Measurements from ENCODE around the gene GPSM3.

Gene GPSM3

GRCh38 chr6:32156891-32157290 lies 35.6 kb downstream of the GPSM3 start:
- no peak for TF ChIP-seq ZFX (IDR thresholded peaks at IDR 0.05; ENCODE audit: borderline replicate concordance)
- TF ChIP-seq CTCF (IDR thresholded peaks at IDR 0.05) = no peak
- H3K27ac ChIP-seq = no peak overlapping the region

- peak overlapping the region; percentile 86 for H3K27ac ChIP-seq
Measured at GRCh38 chr6:32154514-32155161, 37.8 kb downstream of the GPSM3 start.

GRCh38 chr6:32153564-32154513 lies 38.6 kb downstream of the GPSM3 start, which contains the start of gene PPT2:
Gene PPT2 (plus strand): TSS chr6:32154141. CDS start chr6:32154595, 454 bp downstream.
- peak within 1 kb of the TSS; percentile 86 for H3K27ac ChIP-seq
- no peak for TF ChIP-seq ZFX (IDR thresholded peaks at IDR 0.05; ENCODE audit: borderline replicate concordance)
- TF ChIP-seq CTCF (IDR thresholded peaks at IDR 0.05) = no peak

More at GRCh38 chr6:32154514-32155161, 37.8 kb downstream of the GPSM3 start:
- TF ChIP-seq ZFX (IDR thresholded peaks at IDR 0.05; ENCODE audit: borderline replicate concordance) (no peak), CTCF (IDR thresholded peaks at IDR 0.05) (peak; percentile 83)

- peak overlapping the region; percentile 86 for H3K27ac ChIP-seq
- TF ChIP-seq CTCF (IDR thresholded peaks at IDR 0.05) (no peak), ZFX (IDR thresholded peaks at IDR 0.05; ENCODE audit: borderline replicate concordance) (no peak)
Measured at GRCh38 chr6:32152769-32153563, 39.5 kb downstream of the GPSM3 start.

GRCh38 chr6:32151863-32152768 lies 40.3 kb downstream of the GPSM3 start, which contains the start of gene PRRT1:
Gene PRRT1 (minus strand): TSS chr6:32151939. CDS start chr6:32151827, 112 bp downstream.
- TF ChIP-seq CTCF (IDR thresholded peaks at IDR 0.05) (no peak), ZFX (IDR thresholded peaks at IDR 0.05; ENCODE audit: borderline replicate concordance) (no peak)
- H3K27ac ChIP-seq = peak within 1 kb of the TSS; percentile 86

- no peak for TF ChIP-seq CTCF (IDR thresholded peaks at IDR 0.05)
- TF ChIP-seq ZFX (IDR thresholded peaks at IDR 0.05; ENCODE audit: borderline replicate concordance) = no peak
- H3K27ac ChIP-seq = no peak overlapping the region
Measured at GRCh38 chr6:32151181-32151862, 41.1 kb downstream of the GPSM3 start.
